Lung microvascular endothelial cell (primary cell): ENCODE results near the gene PLGLB2. TPM values are rescaled to one million over a fixed set of nuclear protein-coding genes. Genes with fewer than 3 reads are reported as not detected.
"Not testable (repeated sequence)": the region's sequence is repeated elsewhere in the genome, so short reads cannot be mapped to it uniquely, and the experiment has no call there.

ENCODE experiments used
- DNase-seq, 2 donors: peaks; one replicate each; pipeline versions ENCODE4 v3.0.0 to v3.0.0-alpha.2; 2010; ENCODE audit warnings: low read depth in 2 of 2
- total RNA-seq: library from RNA; depleted of rRNA; stranded (reverse); fragments of >200 nt; gene quantifications from 2 replicates; pipeline ENCODE4 v1.2.1, GENCODE V29; 2014

Gene PLGLB2
- total RNA-seq: 0.87 and 1.2 TPM in 2 replicates

DNA sequence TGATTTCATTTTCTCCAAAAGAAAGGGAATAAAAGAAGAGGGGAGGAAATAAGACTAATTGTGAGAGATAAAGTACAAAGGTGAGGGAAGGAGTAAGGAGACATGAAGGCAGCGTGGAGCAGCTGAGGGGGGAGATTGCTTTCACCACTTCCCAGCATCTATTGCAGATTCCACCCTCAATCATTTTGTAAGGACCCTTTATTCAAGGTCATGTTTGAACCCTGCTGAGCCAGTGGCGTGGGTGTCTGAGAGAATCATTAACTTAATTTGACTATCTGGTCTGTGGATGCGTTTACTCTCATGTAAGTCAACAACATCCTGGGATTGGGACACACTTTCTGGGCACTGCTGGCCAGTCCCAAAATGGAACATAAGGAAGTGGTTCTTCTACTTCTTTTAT, at the start of gene PLGLB2:
TSS of gene PLGLB2 (plus strand) at position 297 of the 400 bp plus-strand sequence. CDS start at position 364, 67 bp downstream.
- not testable (repeated sequence) for DNase-seq

DNA sequence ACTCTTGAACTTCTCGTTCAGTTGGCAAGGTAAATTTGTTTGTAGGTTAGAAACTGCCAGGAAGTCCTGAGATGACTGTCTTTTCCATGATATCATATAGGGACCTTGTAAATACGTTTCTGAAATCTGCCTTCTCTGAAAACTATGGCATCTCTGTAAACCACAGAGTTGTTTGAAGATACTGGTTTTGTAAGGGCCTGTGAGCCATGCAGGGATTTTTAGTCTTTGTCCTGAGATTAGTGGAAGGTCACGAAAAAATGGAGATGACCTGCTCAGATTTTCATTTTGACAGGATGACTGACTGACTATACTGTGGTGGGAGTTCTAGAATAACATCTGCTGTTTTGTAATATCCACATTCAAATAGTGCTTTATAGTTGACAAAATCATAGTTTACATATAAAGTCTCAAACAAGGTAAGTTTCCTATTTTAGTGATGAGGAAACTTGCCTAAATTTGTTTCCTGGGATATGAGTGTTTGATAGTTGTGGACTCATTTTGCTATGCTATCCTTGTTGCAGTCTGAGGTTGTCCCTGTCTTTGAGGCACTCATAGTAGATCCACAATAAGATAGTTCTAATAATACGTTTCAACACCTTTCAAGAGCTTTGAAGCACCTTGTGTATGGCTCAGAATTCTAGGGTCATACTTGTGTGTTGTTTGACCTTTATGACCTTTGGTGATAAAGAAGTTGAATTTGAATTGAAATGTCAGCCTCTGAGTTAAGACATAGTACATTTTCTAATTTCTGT, 43.1 kb upstream of the PLGLB2 start:
- not testable (repeated sequence) for DNase-seq

DNA sequence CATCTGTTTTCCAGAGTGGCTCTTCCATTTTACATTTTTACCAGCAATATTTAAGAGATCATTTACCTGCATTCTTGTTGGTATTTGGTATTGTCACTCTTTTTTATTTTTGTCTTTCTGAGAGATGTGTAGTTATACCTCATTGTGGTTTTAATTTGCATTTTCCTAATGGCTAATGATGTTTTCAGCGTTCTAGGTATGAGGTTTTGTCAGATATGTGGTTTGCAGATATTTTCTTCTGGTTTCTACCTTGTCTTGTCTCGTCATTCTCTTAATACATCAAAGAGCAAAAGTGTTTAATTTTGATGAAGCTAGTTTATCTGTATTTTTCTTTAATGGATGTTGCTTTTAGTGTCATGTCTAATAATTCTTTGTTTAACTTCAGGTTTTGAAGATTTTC, 39.5 kb upstream of the PLGLB2 start:
- not testable (repeated sequence) for DNase-seq

DNA sequence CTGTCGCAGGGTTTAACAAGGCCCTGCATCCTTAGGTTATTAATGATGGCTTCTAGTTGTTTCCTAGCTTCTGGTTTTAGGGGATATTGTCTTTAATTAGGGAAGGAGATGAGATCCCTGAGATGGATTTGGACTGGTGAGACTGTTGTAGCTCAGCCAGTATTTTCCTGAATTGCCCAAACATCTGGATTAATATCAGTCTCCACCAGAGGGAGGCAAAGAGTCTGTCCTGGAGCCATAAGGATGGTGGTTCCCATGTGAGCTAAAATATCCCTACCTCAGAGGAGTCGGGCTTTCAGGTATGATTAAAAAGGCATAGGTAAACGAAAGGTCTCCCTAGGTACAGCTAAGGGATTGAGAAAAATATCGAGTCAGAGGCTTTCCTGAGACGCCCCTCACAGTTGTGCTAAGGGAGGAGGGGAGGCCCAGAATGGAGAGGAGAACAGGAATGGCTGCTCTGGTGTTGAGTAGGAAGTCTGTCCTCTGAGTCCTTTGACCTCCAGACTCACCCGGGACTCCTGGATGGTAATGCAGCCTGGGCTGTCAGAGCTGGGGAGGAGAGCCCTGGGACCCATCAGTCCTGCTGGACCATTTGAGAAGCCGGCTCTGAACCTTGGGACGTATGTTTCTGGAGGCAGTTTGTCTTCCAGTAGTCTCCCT, 19.8 kb upstream of the PLGLB2 start:
- DNase-seq: not testable (repeated sequence)

DNA sequence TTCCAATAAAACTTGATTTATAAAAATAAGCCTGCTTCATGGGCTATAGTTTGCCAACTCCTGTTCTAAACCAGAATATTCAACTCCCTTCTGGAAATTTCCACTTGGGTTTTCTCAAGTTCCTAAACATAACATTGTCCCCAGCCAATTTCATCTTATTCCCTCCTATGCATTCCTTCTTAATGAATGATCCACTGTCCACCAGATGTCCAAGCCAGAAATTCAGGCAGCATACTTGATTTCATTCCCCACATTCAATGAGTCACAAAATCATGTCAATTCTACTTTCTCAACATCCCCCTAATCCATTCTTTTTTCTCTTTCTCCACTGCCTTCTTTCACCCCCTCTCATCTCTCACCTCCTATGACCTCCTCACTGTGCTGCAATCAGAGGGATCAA, 7.0 kb upstream of the PLGLB2 start:
- not testable (repeated sequence) for DNase-seq

DNA sequence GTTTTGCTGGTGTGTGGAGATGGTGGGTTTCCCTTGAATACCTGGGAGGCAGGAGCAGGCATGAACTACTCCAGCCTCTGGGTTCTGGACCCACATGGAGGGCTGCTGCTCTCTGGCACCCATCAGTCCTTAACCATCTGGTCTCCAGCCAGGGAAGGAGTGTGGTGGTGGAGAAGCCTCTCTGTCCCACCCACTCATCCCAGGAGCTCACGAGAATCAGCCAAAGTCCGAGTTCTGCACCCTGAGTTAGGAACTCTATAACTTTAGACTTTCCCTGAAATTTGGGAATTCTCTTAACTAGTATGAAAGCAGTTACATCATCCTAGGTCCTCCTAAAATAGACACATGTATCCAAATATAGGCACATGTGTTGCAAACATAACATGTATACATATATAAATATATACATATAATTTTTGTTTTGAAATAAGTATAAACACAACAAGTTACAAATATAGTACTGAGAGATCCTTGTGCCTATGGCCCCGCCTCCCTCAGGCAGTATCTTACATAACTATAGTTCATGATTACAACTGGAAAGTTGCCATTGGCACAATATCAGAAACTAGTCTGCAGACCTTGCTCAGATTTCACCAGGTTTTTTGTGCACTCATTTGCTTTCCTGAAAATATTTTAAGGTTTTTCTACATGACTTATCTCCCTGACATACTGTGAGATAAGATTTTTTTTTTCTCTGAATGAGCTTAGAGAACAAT, 5.3 kb upstream of the PLGLB2 start:
- not testable (repeated sequence) for DNase-seq

DNA sequence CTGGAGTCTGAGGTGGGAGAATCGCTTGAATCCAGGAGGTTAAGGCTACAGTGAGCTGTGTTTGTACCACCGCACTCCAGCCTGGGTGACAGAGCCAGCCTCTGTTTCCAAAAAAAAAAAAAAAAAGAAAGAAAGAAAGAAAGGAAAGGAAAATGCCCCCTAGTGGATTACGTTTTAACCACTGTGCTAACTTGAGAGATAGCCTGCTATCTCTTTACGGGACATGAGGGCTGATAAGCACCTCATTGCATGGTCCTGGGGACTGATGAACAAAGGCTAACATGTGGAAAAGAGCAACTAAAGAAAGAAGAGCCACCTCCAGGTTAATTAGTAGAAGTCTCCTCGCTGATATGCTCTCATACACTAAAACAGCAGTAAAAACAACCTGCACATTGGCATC, 4.2 kb upstream of the PLGLB2 start:
- DNase-seq: not testable (repeated sequence)

DNA sequence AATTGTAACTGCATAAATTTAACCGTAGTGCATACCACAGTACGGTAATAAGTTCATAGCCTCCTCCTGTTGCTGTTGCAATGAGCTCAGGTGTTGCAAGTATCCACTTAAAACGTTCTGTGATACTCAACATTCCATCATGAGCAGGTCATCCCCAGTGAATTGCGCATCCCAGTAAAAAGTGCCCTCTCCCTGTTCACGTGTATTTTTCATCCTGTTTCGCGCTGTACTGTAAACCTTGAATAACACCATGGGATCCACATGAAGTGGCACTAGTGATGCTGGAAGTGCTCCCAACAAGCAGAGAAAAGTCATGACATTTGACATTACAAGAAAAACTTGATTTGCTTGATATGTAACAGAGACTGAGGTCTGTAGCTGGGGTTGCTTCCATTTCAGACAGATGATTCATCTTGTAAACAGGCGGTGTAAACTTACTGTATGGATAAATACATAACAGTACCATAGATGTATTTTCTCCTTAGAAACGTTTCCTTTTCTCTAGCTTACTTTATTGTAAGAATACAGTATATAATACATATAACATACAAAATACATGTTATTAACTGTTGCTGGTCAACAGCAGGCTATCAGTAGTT, 2.4 kb upstream of the PLGLB2 start:
- not testable (repeated sequence) for DNase-seq

DNA sequence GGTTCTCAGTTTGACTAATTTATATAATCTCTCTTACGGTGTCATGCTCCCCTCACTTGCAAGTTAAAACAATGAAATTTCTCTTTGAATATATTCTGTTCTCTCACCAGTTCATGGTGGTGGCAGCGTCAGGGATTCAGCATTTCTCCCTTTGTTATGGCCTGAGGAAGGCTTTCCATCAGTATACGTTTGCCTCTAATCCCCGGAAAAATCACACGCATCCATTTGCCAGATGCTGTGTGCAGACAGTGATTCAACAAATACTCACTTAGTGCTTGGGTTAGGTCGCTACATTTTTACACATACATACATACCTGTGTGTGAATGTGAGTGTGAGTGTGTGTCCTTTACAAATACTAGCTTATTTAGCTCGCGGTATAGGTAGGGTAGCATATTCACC, 637 bp downstream of the PLGLB2 start:
- DNase-seq: not testable (repeated sequence)

DNA sequence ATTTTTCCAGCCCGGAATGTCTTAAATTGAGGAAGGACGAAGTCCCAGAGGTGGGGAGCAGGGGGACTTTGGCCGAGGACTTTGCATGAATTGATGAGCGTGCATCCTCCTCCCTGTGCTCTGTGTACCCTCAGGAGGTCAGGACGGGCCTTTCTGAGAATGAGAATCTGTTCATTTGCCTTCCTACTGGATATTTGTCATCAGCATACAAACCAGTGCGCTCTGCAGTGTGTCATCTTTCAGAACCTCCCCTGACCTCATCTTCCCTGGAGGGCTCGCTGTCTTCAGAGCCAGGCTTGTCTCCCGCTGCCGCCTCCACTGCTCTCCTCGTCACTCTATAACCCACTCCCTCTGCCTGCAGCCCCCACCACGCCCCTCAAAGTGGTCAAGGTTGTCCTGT, 2.7 kb downstream of the PLGLB2 start:
- not testable (repeated sequence) for DNase-seq

DNA sequence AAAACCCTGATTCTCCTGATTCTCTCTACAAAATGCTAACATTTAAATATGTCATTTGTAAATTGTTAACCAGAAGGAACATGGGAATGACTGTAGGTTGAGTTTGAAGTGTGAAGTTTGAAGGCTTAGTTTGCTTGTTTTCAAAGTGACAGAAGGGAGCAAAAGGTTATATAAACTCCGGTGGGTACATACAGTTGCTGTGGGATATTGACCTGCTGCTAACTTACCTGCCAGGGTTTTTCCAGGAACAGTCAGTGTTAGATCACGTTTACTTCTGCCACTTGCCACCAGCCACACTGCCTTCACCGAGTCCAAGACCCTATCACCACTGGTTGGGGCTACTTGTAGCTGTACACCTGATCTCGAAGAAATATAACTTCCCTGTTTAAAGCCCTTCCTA, 6.9 kb downstream of the PLGLB2 start:
- not testable (repeated sequence) for DNase-seq

Other genes starting within 250 kb of the PLGLB2 start
- gene RGPD2, start 77.7 kb downstream of the PLGLB2 start, total RNA-seq: 0.65 and 4.4 TPM in 2 replicates